ENCODE results near the gene SHROOM4. TPM values are rescaled to one million over a fixed set of nuclear protein-coding genes. Genes with fewer than 3 reads are reported as not detected.

The SHROOM4 gene
- total and polyA plus RNA-seq, 2 experiments from 2014 or later, result 1.9 to 8.5 TPM

DNA sequence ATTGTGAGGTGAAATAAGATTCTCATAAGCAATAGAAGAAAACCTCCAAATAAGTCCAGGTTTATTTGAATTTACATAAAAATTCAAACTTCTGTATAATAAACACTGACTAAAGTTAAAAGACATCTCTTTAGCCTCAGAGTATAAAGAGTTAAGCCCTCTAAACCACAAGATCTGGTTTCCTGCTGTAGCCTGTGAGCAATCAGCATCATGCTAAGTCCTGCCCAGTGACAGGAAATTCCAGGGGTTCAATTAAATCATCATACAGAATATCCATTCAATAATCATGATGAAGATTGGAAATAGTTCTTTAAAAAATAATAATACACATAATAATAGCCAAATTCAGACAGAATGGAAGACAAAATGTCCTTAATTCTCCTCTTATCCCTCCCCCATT lies 204.2 kb downstream of the SHROOM4 start:
- H3K36me3 ChIP-seq (ENCODE audit: insufficient read depth), result no peaks in the 10 kb centered on the region
- no peaks in the 10 kb centered on the region for H4K20me1 ChIP-seq (replicated peaks; ENCODE audit: insufficient read depth)
- no peak for ATAC-seq
- peaks cover 45% of the 10 kb centered on the region for H3K4me1 Mint-ChIP-seq
- no peak overlapping the region for H3K27ac Mint-ChIP-seq
- 0 out of 3 replicates have a peak, but pooled peaks cover 4% of the 10 kb centered on the region for H3K36me3 Mint-ChIP-seq (ENCODE audit: low read depth)
- H3K27me3 Mint-ChIP-seq (ENCODE audit: insufficient read depth, low read depth, poor library complexity), result peaks cover 3% of the 10 kb centered on the region
- no peak for TF ChIP-seq EZH2phosphoT487 (IDR thresholded peaks at IDR 0.05; ENCODE audit: unreplicated experiment)
- no peaks in the 10 kb centered on the region for H3K9me3 Mint-ChIP-seq
- DNase-seq (ENCODE audit: low spot score), result no peak
- no peak overlapping the region for H2AFZ ChIP-seq
- no peak overlapping the region for H3K4me3 ChIP-seq
- no peaks in the 10 kb centered on the region for H3K9me2 ChIP-seq (ENCODE audit: insufficient read depth)
- H3K4me3 Mint-ChIP-seq, result no peak overlapping the region
- peaks cover 38% of the 10 kb centered on the region for H3K4me1 ChIP-seq (ENCODE audit: insufficient read depth)
- no peaks in the 10 kb centered on the region for H3K79me2 ChIP-seq (replicated peaks; ENCODE audit: insufficient read depth)
- no peaks in the 10 kb centered on the region for H3K27me3 ChIP-seq (ENCODE audit: insufficient read depth)
- no peaks in the 10 kb centered on the region for H3F3A ChIP-seq (replicated peaks; ENCODE audit: low read depth)
- no peak overlapping the region for H3K4me2 ChIP-seq
- H3K27ac ChIP-seq (ENCODE audit: low read depth), result no peak overlapping the region

DNA sequence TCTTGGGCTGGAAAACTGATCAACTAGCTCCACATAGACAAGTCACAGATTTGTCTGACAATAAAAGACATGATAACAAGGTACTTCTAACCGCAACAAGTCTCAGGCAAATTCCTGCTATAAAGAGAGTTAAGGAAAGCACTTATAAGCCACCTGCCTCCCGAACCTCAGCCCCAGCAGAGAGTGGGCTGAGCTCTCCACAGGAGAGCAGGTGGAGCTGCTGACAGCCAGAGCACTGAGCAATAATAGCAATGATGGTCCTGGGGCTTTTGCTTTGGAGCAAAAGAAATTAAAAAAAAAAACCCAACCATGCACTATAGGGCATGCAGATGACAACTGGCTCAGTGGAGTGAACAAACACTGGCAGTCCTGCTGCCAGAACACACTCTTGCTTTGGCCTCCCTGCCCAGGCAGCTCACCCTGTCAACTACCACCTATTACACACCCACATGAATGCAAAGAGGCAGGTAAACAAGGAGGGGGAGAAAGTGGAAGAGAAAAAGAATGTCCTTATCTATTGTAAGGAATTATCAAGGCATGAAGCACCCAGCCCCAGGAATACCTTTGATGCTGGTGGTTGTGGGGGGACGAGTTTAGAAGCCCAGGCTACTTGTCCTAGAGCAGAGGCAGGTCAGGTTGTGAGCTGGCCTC lies 207.6 kb downstream of the SHROOM4 start:
- H3K9me3 Mint-ChIP-seq, result no peaks in the 10 kb centered on the region

More for the DNA sequence above, 207.6 kb downstream of the SHROOM4 start:
- H3K79me2 ChIP-seq (replicated peaks; ENCODE audit: insufficient read depth), result no peaks in the 10 kb centered on the region
- ATAC-seq (peak; percentile 85), DNase-seq (ENCODE audit: low spot score) (peak; percentile 13)
- no peaks in the 10 kb centered on the region for H3K27me3 ChIP-seq (ENCODE audit: insufficient read depth)
- H3F3A ChIP-seq (replicated peaks; ENCODE audit: low read depth), result no peaks in the 10 kb centered on the region
- no peak overlapping the region for H3K4me3 ChIP-seq
- peaks cover 18% of the 10 kb centered on the region for H3K4me1 ChIP-seq (ENCODE audit: insufficient read depth)
- H3K4me1 Mint-ChIP-seq, result peaks cover 28% of the 10 kb centered on the region
- peak overlapping the region; percentile 44; the same call in 1 of the 3 replicates for H3K4me3 Mint-ChIP-seq
- H2AFZ ChIP-seq, result no peak overlapping the region
- peak overlapping the region; percentile 91 for H3K27ac Mint-ChIP-seq
- TF ChIP-seq EZH2 (IDR thresholded peaks at IDR 0.05; ENCODE audit: low read depth, unreplicated experiment), result no peak
- TF ChIP-seq, protein P1, sequence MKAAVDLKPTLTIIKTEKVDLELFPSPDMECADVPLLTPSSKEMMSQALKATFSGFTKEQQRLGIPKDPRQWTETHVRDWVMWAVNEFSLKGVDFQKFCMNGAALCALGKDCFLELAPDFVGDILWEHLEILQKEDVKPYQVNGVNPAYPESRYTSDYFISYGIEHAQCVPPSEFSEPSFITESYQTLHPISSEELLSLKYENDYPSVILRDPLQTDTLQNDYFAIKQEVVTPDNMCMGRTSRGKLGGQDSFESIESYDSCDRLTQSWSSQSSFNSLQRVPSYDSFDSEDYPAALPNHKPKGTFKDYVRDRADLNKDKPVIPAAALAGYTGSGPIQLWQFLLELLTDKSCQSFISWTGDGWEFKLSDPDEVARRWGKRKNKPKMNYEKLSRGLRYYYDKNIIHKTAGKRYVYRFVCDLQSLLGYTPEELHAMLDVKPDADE (IDR thresholded peaks at IDR 0.05), result no peak
- TF ChIP-seq, protein P2, sequence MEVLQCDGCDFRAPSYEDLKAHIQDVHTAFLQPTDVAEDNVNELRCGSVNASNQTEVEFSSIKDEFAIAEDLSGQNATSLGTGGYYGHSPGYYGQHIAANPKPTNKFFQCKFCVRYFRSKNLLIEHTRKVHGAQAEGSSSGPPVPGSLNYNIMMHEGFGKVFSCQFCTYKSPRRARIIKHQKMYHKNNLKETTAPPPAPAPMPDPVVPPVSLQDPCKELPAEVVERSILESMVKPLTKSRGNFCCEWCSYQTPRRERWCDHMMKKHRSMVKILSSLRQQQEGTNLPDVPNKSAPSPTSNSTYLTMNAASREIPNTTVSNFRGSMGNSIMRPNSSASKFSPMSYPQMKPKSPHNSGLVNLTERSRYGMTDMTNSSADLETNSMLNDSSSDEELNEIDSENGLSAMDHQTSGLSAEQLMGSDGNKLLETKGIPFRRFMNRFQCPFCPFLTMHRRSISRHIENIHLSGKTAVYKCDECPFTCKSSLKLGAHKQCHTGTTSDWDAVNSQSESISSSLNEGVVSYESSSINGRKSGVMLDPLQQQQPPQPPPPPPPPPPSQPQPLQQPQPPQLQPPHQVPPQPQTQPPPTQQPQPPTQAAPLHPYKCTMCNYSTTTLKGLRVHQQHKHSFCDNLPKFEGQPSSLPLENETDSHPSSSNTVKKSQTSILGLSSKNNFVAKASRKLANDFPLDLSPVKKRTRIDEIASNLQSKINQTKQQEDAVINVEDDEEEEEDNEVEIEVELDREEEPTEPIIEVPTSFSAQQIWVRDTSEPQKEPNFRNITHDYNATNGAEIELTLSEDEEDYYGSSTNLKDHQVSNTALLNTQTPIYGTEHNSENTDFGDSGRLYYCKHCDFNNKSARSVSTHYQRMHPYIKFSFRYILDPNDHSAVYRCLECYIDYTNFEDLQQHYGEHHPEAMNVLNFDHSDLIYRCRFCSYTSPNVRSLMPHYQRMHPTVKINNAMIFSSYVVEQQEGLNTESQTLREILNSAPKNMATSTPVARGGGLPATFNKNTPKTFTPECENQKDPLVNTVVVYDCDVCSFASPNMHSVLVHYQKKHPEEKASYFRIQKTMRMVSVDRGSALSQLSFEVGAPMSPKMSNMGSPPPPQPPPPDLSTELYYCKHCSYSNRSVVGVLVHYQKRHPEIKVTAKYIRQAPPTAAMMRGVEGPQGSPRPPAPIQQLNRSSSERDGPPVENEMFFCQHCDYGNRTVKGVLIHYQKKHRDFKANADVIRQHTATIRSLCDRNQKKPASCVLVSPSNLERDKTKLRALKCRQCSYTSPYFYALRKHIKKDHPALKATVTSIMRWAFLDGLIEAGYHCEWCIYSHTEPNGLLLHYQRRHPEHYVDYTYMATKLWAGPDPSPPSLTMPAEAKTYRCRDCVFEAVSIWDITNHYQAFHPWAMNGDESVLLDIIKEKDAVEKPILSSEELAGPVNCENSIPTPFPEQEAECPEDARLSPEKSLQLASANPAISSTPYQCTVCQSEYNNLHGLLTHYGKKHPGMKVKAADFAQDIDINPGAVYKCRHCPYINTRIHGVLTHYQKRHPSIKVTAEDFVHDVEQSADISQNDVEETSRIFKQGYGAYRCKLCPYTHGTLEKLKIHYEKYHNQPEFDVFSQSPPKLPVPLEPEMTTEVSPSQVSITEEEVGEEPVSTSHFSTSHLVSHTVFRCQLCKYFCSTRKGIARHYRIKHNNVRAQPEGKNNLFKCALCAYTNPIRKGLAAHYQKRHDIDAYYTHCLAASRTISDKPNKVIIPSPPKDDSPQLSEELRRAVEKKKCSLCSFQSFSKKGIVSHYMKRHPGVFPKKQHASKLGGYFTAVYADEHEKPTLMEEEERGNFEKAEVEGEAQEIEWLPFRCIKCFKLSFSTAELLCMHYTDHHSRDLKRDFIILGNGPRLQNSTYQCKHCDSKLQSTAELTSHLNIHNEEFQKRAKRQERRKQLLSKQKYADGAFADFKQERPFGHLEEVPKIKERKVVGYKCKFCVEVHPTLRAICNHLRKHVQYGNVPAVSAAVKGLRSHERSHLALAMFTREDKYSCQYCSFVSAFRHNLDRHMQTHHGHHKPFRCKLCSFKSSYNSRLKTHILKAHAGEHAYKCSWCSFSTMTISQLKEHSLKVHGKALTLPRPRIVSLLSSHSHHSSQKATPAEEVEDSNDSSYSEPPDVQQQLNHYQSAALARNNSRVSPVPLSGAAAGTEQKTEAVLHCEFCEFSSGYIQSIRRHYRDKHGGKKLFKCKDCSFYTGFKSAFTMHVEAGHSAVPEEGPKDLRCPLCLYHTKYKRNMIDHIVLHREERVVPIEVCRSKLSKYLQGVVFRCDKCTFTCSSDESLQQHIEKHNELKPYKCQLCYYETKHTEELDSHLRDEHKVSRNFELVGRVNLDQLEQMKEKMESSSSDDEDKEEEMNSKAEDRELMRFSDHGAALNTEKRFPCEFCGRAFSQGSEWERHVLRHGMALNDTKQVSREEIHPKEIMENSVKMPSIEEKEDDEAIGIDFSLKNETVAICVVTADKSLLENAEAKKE (CRISPR knock-in tag; IDR thresholded peaks at IDR 0.05), result no peak
- no peaks in the 10 kb centered on the region for H3K36me3 ChIP-seq (ENCODE audit: insufficient read depth)
- no peaks in the 10 kb centered on the region for H3K9me2 ChIP-seq (ENCODE audit: insufficient read depth)
- H3K36me3 Mint-ChIP-seq (ENCODE audit: low read depth), result peaks cover 24% of the 10 kb centered on the region
- H3K27ac ChIP-seq (ENCODE audit: low read depth), result peak overlapping the region; percentile 74
- H3K27me3 Mint-ChIP-seq (ENCODE audit: insufficient read depth, low read depth, poor library complexity), result peaks cover 3% of the 10 kb centered on the region
- no peaks in the 10 kb centered on the region for H4K20me1 ChIP-seq (replicated peaks; ENCODE audit: insufficient read depth)
- peak overlapping the region; percentile 19 for H3K4me2 ChIP-seq
